Nephron (organoid): ENCODE data around the gene LMBR1.
A peak's percentile ranks its signal among the peaks of the same experiment; 100 is the strongest.

Experiments
- H3K27ac Mint-ChIP-seq, 3 experiments: 2 replicates each; pipeline ENCODE4 v1.8.0; 2020; ENCODE audit warnings: mixed read lengths in 3 of 3, mild to moderate bottlenecking in 2 of 3, moderate library complexity in 1 of 3
- H3K27me3 Mint-ChIP-seq: 2 replicates; pipeline ENCODE4 v1.8.0; 2021; ENCODE audit warnings: low read depth, mild to moderate bottlenecking, moderate library complexity, mixed read lengths
- H3K36me3 Mint-ChIP-seq: 2 replicates; pipeline ENCODE4 v1.8.0; 2020; ENCODE audit warnings: low read depth, mixed read lengths
- H3K4me1 Mint-ChIP-seq: 2 replicates; pipeline ENCODE4 v1.8.0; 2020; ENCODE audit warnings: mixed read lengths
- H3K4me3 Mint-ChIP-seq, 3 experiments: 2 replicates each; pipeline ENCODE4 v1.8.0; 2020; ENCODE audit warnings: mild to moderate bottlenecking in 3 of 3, mixed read lengths in 3 of 3, moderate library complexity in 2 of 3
- H3K9me3 Mint-ChIP-seq: 2 replicates; pipeline ENCODE4 v1.8.0; 2020; ENCODE audit warnings: mixed read lengths
- TF ChIP-seq, protein P1 (sequence below), 3 experiments: fragments of 200-600 bp; sonication (generic); IDR thresholded peaks; one replicate each; pipeline ENCODE4 v1.5.0; 2021; ENCODE audit warnings: antibody characterized with exemption in 3 of 3; ENCODE audit not compliant: unreplicated experiment in 3 of 3

The LMBR1 gene

DNA sequence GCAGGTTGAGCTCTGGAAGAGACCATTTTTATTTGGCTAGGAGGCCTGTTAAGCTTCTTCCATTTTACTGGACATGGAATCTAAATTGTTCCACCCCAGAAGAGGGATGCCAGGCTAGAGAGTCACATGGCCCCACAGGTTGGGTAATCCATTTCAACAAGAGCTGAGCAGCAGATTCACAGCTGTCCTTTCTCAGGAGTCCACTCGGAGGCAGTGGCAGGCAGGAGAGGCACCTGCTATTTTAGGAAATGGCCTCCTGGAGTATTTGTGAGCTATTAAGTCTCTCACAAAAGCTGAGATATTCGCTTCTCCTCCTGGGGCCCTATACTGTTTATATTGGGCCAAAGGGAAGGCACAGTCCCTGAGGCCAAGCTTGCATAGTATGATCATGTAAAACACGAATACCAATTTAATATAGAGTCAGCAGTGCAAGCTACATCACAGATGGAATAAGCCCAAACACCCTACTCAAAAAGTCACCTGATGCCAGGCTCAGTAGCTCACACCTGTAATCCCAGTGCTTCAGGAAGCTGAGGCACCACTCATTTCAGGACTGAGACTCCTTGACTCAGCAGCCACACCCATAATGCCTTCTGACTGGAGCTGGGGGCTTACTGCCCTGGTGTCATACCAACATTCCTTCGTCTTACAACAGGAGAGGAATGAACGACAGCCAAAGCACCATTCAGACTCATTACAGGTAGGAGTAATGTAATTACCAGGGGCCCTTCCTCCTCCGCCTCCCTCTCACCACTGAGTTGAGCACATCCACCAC lies 124.1 kb downstream of the LMBR1 start:
- H3K27me3 Mint-ChIP-seq = no peaks in the 10 kb centered on the region
- no peak overlapping the region for H3K4me3 Mint-ChIP-seq
- H3K9me3 Mint-ChIP-seq = peaks cover 7% of the 10 kb centered on the region
- no peaks in the 10 kb centered on the region for H3K4me1 Mint-ChIP-seq
- H3K27ac Mint-ChIP-seq = no peak overlapping the region
- TF ChIP-seq, protein P1, sequence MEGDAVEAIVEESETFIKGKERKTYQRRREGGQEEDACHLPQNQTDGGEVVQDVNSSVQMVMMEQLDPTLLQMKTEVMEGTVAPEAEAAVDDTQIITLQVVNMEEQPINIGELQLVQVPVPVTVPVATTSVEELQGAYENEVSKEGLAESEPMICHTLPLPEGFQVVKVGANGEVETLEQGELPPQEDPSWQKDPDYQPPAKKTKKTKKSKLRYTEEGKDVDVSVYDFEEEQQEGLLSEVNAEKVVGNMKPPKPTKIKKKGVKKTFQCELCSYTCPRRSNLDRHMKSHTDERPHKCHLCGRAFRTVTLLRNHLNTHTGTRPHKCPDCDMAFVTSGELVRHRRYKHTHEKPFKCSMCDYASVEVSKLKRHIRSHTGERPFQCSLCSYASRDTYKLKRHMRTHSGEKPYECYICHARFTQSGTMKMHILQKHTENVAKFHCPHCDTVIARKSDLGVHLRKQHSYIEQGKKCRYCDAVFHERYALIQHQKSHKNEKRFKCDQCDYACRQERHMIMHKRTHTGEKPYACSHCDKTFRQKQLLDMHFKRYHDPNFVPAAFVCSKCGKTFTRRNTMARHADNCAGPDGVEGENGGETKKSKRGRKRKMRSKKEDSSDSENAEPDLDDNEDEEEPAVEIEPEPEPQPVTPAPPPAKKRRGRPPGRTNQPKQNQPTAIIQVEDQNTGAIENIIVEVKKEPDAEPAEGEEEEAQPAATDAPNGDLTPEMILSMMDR (IDR thresholded peaks at IDR 0.05; ENCODE audit: unreplicated experiment in 3 of 3) = no peak
- peaks cover 16% of the 10 kb centered on the region for H3K36me3 Mint-ChIP-seq

DNA sequence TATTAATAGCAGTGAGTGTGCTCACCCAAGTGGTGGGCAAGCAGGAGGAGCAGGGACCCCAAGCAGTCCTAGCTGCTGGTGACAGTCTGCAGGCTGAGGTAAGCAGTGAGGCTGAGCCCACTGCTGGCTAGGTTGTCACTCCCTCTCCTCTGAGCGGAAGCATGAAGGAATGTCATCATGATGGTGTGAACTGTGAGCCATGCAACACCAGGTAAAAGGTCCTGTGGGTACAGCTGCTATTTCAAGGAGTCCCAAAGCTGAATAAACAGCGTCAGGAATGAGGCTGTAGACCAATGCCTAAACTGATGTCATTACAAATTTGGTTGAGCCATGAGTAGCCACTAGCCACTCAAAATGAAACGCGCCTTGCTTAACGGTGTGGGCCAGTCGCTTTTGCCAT lies 126.3 kb downstream of the LMBR1 start:
- H3K4me3 Mint-ChIP-seq = no peak overlapping the region
- no peaks in the 10 kb centered on the region for H3K4me1 Mint-ChIP-seq
- no peaks in the 10 kb centered on the region for H3K9me3 Mint-ChIP-seq
- no peaks in the 10 kb centered on the region for H3K27me3 Mint-ChIP-seq
- TF ChIP-seq, protein P1 (IDR thresholded peaks at IDR 0.05; ENCODE audit: unreplicated experiment in 3 of 3) = no peak
- peaks cover 11% of the 10 kb centered on the region for H3K36me3 Mint-ChIP-seq
- no peak overlapping the region for H3K27ac Mint-ChIP-seq

DNA sequence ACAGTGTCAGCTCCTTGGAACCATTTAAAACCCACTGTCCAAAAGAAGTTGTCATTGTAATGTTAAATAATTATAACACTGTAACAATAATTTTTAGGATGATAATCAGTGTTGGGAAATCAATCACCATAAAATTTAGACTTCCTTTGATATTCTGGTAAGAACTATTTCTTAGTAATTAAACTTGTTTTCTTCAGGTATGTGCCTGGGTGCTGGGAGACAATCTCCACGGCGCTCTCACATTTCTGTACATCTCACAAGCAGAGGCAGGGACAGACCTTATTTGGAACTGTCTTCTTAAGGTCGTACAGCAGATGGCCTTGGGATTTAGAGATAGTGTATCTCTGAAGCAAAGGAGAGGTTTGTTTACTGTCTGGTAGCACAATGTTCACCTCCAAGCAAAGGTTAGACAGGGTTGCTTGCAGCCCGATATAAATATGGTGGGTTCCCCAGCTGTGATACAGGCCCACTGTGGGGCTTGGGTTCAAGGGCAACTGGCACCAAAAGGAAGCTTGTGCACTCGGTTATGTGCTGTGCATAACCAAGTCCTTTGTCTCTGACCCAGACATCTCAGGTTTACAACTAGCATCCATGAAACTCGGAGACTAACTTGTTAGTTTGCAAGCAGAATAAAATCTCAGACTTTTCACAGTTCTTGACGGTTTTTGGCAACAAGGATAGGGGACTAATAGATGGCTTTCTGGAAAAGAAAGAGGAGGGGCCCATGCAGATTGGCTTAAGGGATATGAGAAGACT lies 126.9 kb downstream of the LMBR1 start:
- H3K36me3 Mint-ChIP-seq = peaks cover 6% of the 10 kb centered on the region
- no peaks in the 10 kb centered on the region for H3K27me3 Mint-ChIP-seq
- TF ChIP-seq, protein P1 (IDR thresholded peaks at IDR 0.05; ENCODE audit: unreplicated experiment in 3 of 3) = no peak
- H3K4me3 Mint-ChIP-seq = no peak overlapping the region
- no peak overlapping the region for H3K27ac Mint-ChIP-seq
- H3K4me1 Mint-ChIP-seq = no peaks in the 10 kb centered on the region
- no peaks in the 10 kb centered on the region for H3K9me3 Mint-ChIP-seq

DNA sequence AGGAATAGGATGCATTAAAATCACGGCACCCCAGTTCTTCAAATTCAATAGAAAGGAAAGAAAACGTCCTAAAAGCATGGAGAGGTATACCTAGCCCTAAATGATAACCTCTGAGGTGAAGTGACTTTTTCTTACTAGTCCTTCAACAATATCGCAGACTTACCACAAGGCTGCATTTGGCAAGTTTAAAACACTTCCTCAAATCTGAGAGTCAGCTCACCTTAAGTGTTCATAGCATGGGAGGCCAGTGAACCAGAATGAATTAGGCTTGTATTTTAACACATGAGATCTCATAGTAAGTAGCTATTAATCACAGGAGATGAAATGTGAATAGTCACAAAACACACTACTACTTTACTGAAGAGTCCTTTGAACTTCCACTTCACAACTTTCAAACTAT lies 128.2 kb downstream of the LMBR1 start:
- Mint-ChIP-seq H3K4me1 (no peaks in the 10 kb centered on the region), H3K27me3 (no peaks in the 10 kb centered on the region), H3K4me3 (no peak overlapping the region), H3K9me3 (no peaks in the 10 kb centered on the region), H3K27ac (no peak overlapping the region), H3K36me3 (peaks cover 16% of the 10 kb centered on the region)
- TF ChIP-seq, protein P1 (IDR thresholded peaks at IDR 0.05; ENCODE audit: unreplicated experiment in 3 of 3) = no peak

DNA sequence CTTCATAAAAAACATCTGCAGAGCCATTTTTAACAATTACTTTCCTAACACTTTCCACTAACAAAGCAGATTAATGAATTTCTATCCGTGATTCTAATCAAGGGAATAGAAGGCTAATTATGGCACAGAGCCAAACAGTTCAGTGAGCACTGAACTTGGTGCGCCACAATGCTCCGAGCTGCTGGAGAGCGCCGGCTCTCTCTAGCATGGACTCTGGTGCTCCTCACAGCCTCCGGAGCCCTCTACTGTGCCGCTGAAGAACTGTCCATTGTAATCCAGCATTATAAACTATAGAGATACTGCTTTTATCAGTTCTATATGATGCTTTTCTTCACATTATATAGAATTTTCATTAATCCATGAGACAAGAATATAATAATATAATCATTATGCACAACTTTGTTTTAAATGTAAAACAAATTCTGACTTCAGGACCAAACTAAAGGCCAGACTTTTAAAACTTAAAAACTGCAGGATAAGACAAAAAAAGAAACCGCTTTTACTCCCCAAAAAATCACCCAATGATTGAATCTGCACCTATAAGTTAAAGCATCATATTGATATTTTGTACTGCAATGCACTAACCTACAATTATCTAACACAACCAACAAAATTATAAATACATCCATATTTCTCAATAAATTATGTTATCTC lies 128.8 kb downstream of the LMBR1 start:
- Mint-ChIP-seq H3K4me1 (no peaks in the 10 kb centered on the region), H3K27ac (no peak overlapping the region), H3K36me3 (peaks cover 20% of the 10 kb centered on the region), H3K4me3 (no peak overlapping the region), H3K27me3 (no peaks in the 10 kb centered on the region), H3K9me3 (no peaks in the 10 kb centered on the region)
- TF ChIP-seq, protein P1 (IDR thresholded peaks at IDR 0.05; ENCODE audit: unreplicated experiment in 3 of 3) = peak; percentile 77 to 89 (median 81)
